GM12801 (cell line): ENCODE data around the gene PTTG1IP2.

Experiments
- TF ChIP-seq, protein P1 (sequence below): IDR thresholded peaks from one replicate; pipeline ENCODE4 v1.5.1; 2011; ENCODE audit warnings: control low read depth; ENCODE audit not compliant: insufficient read length; ENCODE audit errors: extremely low read depth

PTTG1IP2 gene

DNA sequence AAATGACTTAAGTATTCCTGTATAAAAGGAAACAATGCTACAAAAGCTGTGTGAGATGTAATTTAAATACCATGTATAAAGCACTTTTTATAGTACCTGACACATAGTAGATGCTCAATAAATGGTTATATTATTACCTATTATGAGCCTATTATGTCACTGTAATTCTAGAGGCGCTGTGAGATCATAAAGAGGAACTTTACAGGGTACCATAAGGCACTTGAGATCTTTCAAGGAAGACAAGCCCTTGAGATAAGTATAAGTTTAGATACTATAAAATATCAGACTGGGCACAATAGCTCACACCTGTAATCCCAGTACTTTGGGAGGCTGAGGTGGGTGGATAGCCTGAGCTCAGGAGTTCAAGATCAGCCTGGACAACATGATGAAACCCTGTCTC, 38.3 kb downstream of the PTTG1IP2 start:
- TF ChIP-seq, protein P1, sequence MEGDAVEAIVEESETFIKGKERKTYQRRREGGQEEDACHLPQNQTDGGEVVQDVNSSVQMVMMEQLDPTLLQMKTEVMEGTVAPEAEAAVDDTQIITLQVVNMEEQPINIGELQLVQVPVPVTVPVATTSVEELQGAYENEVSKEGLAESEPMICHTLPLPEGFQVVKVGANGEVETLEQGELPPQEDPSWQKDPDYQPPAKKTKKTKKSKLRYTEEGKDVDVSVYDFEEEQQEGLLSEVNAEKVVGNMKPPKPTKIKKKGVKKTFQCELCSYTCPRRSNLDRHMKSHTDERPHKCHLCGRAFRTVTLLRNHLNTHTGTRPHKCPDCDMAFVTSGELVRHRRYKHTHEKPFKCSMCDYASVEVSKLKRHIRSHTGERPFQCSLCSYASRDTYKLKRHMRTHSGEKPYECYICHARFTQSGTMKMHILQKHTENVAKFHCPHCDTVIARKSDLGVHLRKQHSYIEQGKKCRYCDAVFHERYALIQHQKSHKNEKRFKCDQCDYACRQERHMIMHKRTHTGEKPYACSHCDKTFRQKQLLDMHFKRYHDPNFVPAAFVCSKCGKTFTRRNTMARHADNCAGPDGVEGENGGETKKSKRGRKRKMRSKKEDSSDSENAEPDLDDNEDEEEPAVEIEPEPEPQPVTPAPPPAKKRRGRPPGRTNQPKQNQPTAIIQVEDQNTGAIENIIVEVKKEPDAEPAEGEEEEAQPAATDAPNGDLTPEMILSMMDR: no peak

DNA sequence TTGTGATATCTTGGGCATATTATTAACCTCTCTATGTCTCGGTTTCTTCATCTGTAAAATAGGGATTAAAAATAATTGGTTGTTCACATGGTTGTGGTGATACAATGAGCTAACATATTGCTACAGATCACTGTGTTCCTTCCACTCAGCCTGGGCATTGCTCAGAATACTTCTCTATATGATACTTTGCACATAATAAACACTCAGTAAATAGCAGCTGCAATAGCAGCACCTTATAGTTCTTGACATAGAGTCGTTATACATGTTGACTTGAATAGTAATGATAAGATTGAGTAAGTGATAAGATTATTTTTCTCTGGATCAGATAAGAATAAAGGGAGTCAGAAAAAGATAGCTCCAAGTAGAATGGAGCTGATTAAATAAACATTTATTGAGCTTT, 42.3 kb downstream of the PTTG1IP2 start:
- TF ChIP-seq, protein P1: no peak

DNA sequence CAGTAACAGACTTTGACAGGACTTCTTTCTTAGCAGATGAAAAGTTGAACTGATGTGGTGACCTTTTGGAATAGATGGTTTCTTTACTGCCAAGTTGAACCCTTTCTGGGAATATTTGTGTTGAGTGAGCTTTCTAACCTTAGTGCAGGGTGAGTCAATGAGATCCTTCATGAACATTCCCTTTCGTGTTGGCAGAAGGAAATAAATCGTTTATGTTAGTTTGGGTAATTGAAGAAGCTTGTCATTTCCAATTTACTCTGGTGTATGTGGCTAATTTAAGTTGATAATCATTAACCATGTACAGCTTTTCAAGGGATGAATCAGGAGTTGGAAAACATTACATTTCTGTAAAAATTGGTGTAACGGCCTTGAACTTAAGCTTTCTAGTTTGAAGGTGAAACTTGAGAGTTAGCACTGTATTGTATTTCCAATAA, 43.4 kb downstream of the PTTG1IP2 start:
- TF ChIP-seq, protein P1: no peak

DNA sequence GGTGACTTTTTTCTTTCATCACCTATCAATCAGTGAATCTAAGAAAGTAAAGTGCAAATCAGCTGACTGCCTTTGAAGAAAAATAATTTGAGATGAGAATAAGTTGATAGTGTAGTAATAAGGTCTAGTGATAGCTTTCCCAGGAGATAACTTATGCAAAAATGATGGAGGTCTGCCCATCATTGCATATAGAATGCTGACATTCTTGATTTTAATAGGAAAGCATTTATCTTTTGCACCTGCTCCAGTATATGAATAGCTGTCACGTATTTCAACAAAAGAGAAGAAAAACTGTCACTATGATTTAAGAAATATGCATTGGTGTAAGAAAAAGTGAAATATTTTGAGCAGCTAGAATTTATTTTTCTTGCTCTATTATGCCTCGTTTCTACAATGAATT, 46.8 kb downstream of the PTTG1IP2 start:
- TF ChIP-seq, protein P1: no peak

DNA sequence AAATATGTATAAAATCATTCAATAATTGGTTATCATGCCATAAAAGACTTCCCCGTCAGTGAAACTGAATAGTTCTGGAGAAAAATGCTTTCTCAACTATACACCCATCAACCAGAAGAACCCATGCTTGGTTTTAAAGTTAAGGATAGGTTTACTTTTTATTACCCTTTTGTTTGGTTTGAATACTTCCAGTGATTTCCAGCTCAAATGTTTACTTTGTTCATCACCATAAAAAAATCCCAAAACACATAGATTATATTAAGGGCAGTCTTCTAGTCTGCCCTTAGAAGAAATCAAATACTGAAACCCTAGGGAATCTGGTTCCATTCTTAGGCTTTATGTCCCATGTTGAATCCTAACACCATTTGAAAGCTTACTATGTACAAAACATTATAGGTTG, 49.2 kb downstream of the PTTG1IP2 start:
- TF ChIP-seq, protein P1: no peak

DNA sequence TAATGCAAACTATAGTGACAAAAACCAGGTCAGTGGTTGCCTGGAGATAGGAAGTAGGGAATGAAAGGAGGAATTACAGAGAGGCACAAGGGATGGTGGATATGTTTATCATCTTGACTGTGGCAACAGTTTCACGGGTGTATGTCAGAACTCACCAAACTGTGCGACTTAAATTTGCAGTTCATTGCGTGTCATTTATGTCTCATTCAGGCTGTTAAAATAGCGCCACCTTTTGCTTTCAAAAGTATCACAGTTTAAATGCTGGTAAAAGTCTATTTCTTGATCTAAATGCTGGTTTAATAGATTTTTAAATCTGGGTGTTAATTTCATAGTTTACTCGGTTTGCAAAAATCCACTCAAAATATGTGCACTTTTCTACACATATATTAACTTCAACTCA, 51.0 kb downstream of the PTTG1IP2 start:
- TF ChIP-seq, protein P1: no peak

DNA sequence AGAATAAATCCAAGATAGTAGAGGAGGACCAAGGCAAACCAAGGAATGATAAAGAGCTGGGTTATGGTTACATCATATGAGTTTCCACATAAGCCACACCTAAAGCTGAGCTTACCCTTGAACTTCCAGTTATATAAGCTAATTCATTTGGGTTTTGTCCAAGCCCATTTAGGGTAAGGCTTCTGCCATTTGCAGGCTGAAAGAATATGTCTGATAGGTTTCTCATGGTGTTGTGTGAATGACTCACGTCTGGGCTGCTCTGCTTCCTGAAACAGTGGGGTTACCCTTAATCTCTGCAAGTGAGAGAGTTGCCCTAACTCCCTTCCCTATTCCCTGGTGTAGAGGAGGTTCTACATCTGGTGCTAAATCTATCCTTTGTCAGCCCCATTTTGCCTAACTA, 60.8 kb downstream of the PTTG1IP2 start:
- TF ChIP-seq, protein P1: no peak
